HL-60 (cell line): Measurements from ENCODE around the gene FAM83B.

ENCODE experiments used
- DNase-seq, 2 experiments: peaks; one replicate each; pipeline ENCODE4 v3.0.0-alpha.2; 2010 to 2020; ENCODE audit warnings: low read depth in 1 of 2, low spot score in 1 of 2
- H3K27ac ChIP-seq: fragments of 250-450 bp; sonication (Bioruptor Pico); replicated peaks from 2 replicates; pipeline ENCODE4 v1.5.1; 2020; ENCODE audit warnings: mild to moderate bottlenecking, moderate library complexity
- H3K27me3 ChIP-seq: fragments of 250-450 bp; sonication (Bioruptor Pico); 2 replicates; pipeline ENCODE4 v1.5.1; 2021; ENCODE audit warnings: mild to moderate bottlenecking, moderate library complexity; ENCODE audit not compliant: insufficient read depth, poor library complexity, severe bottlenecking
- H3K4me3 ChIP-seq: replicated peaks from 2 replicates; pipeline ENCODE4 v1.5.1; 2011; ENCODE audit warnings: mild to moderate bottlenecking, control low read depth, low read length; ENCODE audit not compliant: insufficient read depth
- GABPA ChIP-seq: IDR thresholded peaks from 2 replicates; pipeline ENCODE4 v1.6.1; 2012; ENCODE audit warnings: low read depth
- POLR2AphosphoS5 ChIP-seq: IDR thresholded peaks from 2 replicates; pipeline ENCODE4 v1.6.1; 2012; ENCODE audit warnings: low read depth
- REST ChIP-seq: IDR thresholded peaks from 2 replicates; pipeline ENCODE4 v1.6.1; 2012; ENCODE audit warnings: low read depth; ENCODE audit not compliant: insufficient replicate concordance
- SPI1 ChIP-seq: IDR thresholded peaks from 2 replicates; pipeline ENCODE4 v1.6.1; 2012; ENCODE audit warnings: low read depth, mild to moderate bottlenecking, borderline replicate concordance
- TF ChIP-seq, protein P1 (sequence below): IDR thresholded peaks from one replicate; pipeline ENCODE4 v1.5.1; 2011; ENCODE audit warnings: low read length, control low read depth, inconsistent platforms; ENCODE audit not compliant: insufficient read depth

FAM83B gene

DNA sequence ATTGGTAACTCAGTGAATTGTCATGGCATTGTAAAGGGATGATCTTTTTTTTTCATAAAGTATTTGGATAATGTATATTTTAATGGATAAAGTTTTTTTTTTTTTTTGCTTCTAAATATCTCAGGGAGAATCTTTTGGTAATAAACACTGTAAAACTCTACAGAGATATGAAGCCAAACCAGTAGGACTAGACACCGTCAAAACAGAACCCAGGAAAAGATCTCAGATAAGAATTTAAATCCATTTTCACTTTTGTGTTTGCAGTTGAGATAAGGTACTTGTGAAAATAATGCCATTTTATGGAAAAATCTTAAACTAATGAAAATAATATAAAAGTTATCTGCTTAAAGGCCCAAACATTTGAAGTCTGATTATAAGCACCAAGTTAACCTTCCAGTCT lies 27.0 kb downstream of the FAM83B start:
- H3K27me3 ChIP-seq: no peaks in the 10 kb centered on the region
- no peak overlapping the region for H3K4me3 ChIP-seq
- TF ChIP-seq GABPA (no peak), REST (no peak), POLR2AphosphoS5 (no peak), SPI1 (no peak)
- TF ChIP-seq, protein P1, sequence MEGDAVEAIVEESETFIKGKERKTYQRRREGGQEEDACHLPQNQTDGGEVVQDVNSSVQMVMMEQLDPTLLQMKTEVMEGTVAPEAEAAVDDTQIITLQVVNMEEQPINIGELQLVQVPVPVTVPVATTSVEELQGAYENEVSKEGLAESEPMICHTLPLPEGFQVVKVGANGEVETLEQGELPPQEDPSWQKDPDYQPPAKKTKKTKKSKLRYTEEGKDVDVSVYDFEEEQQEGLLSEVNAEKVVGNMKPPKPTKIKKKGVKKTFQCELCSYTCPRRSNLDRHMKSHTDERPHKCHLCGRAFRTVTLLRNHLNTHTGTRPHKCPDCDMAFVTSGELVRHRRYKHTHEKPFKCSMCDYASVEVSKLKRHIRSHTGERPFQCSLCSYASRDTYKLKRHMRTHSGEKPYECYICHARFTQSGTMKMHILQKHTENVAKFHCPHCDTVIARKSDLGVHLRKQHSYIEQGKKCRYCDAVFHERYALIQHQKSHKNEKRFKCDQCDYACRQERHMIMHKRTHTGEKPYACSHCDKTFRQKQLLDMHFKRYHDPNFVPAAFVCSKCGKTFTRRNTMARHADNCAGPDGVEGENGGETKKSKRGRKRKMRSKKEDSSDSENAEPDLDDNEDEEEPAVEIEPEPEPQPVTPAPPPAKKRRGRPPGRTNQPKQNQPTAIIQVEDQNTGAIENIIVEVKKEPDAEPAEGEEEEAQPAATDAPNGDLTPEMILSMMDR: no peak
- H3K27ac ChIP-seq: no peak overlapping the region
- DNase-seq: no peak

- no peak overlapping the region for H3K4me3 ChIP-seq
- TF ChIP-seq POLR2AphosphoS5: no peak
- DNase-seq: no peak
- H3K27ac ChIP-seq: no peak overlapping the region
- H3K27me3 ChIP-seq: no peaks in the 10 kb centered on the region
Observed at GRCh38 chr6:54874349-54875048, 27.9 kb downstream of the FAM83B start.

GRCh38 chr6:54875539-54875938 lies 29.0 kb downstream of the FAM83B start:
- no peaks in the 10 kb centered on the region for H3K27me3 ChIP-seq
- H3K4me3 ChIP-seq: no peak overlapping the region
- TF ChIP-seq REST (no peak), SPI1 (no peak), GABPA (no peak)
- H3K27ac ChIP-seq: no peak overlapping the region
- DNase-seq: no peak

DNA sequence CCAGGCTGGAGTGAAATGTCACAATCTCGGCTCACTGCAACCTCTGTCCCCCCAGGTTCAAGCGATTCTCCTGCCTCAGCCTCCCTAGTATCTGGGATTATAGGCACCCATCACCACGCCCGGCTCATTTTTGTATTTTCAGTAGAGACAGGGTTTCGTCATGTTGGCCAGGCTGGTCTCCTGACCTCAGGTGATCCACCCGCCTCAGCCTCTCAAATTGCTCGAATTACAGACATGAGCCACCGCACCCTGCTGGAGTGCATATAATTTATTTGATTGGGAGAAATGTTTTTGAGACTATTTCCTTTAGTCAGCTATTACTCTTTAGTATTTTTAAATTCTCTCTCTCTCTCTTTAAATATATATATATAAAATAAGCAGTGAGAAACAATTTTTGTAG lies 29.8 kb downstream of the FAM83B start:
- TF ChIP-seq GABPA: no peak
- TF ChIP-seq POLR2AphosphoS5: no peak
- TF ChIP-seq SPI1: no peak
- TF ChIP-seq, protein P1: no peak
- TF ChIP-seq REST: no peak
- Histone ChIP-seq H3K27me3 (no peaks in the 10 kb centered on the region), H3K4me3 (no peak overlapping the region), H3K27ac (no peak overlapping the region)
- no peak for DNase-seq
